Gastrocnemius medialis (tissue), 4 donors: ENCODE measurements around the gene VSIG2. TPM values are rescaled to one million over a fixed set of nuclear protein-coding genes. Genes with fewer than 3 reads are reported as not detected.

Source experiments
- ATAC-seq, 2 donors: fragments of 150-250 bp; one replicate each; pipeline ENCODE4 v1.9.1; 2016
- DNase-seq, 2 donors: peaks; one replicate each; pipeline ENCODE4 v3.0.0-alpha.2; 2019
- H3K27ac ChIP-seq, 4 donors: fragments of 200-600 bp; sonication (generic); 1 replicate in 1 of 4; 2 replicates in 3 of 4; pipeline ENCODE4 v1.5.1; 2016 to 2018; ENCODE audit warnings: mild to moderate bottlenecking in 2 of 4, moderate library complexity in 1 of 4
- H3K27me3 ChIP-seq, 3 donors: fragments of 200-600 bp; sonication (generic) in 2 of 3; 1 replicate in 1 of 3; 2 replicates in 2 of 3; pipeline versions ENCODE4 v1.5.1 to v1.6.0; 2016 to 2019; ENCODE audit warnings: mild to moderate bottlenecking in 1 of 3, moderate library complexity in 1 of 3
- H3K36me3 ChIP-seq, 2 donors: fragments of 200-600 bp; sonication (generic) in 1 of 2; one replicate each; pipeline ENCODE4 v1.5.1; 2017 to 2018
- H3K4me1 ChIP-seq, 2 donors: fragments of 200-600 bp; sonication (generic) in 1 of 2; one replicate each; pipeline ENCODE4 v1.5.1; 2016 to 2017; ENCODE audit warnings: mild to moderate bottlenecking in 2 of 2
- H3K4me3 ChIP-seq, 4 donors: fragments of 200-600 bp; sonication (generic) in 3 of 4; 1 replicate in 1 of 4; 2 replicates in 3 of 4; pipeline ENCODE4 v1.5.1; 2016 to 2019; ENCODE audit warnings: mild to moderate bottlenecking in 2 of 4
- H3K9me3 ChIP-seq, 3 donors: fragments of 200-600 bp; sonication (generic) in 2 of 3; 1 replicate in 1 of 3; 2 replicates in 2 of 3; pipeline ENCODE4 v1.5.1; 2016 to 2019
- CTCF ChIP-seq, 5 experiments: fragments of 450-650 bp in 3 of 5; fragments of 200-600 bp in 2 of 5; sonication (generic) in 2 of 5; IDR thresholded peaks in 4 of 5; conservative IDR thresholded peaks in 1 of 5; 1 replicate in 4 of 5; 2 replicates in 1 of 5; pipeline ENCODE4 v1.5.1; 2016 to 2019; ENCODE audit warnings: antibody characterized with exemption in 5 of 5, mild to moderate bottlenecking in 3 of 5, moderate library complexity in 3 of 5
- POLR2A ChIP-seq, 2 donors: fragments of 450-650 bp; IDR thresholded peaks; one replicate each; pipeline ENCODE4 v1.6.1; 2017; ENCODE audit warnings: antibody characterized with exemption in 2 of 2, mild to moderate bottlenecking in 2 of 2, moderate library complexity in 2 of 2
- in situ Hi-C, 4 donors: fragments of 200-750 bp; cut with MboI; loops; one replicate each; pipeline versions ENCODE4 v1.15.0 to v1.8.0; 2017; ENCODE audit warnings: low sequenced_read_pairs in 4 of 4
- intact Hi-C: fragments of 100-400 bp; cut with DNase I; formaldehyde crosslinking; loops from one replicate; pipeline ENCODE4 v1.15.1; 2023; ENCODE audit warnings: low total_unique reads
- total RNA-seq, 4 donors: library from RNA; depleted of rRNA; stranded (reverse); fragments of >200 nt; gene quantifications; one replicate each; pipeline versions ENCODE4 v1.1.0 to v1.2.3, GENCODE V29; 2016

VSIG2 gene
- total RNA-seq, 4 donors from 2014 or later: 0.29 to 0.46 TPM; not detected in 2

- in situ Hi-C loops: no loop called here
- H3K27ac ChIP-seq: peak overlapping the region; percentile 25 to 70 (median 64)
- no peak for DNase-seq
- H3K27me3 ChIP-seq: peaks cover 34 to 72% (median 61%) of the 10 kb centered on the region in 3 donors
- H3K9me3 ChIP-seq: no peaks in the 10 kb centered on the region
- TF ChIP-seq CTCF (IDR thresholded peaks at IDR 0.05 in 4 of 5, conservative IDR thresholded peaks at IDR 0.05 in 1 of 5) (no peak), POLR2A (IDR thresholded peaks at IDR 0.05) (no peak)
- intact Hi-C loops: loop anchor here (2.0 to 5.0 kb wide), 2 partner anchors 17 to 74 kb away; partner anchors contain the start of genes ESAM, SIAE and SPA17
- peaks cover 0 to 12% of the 10 kb centered on the region in 2 donors for H3K4me1 ChIP-seq
- peak overlapping the region; percentile 53 to 73 (median 65) for H3K4me3 ChIP-seq
- ATAC-seq: no peak
- no peaks in the 10 kb centered on the region for H3K36me3 ChIP-seq
Measured at GRCh38 chr11:124745835-124746620, 6.0 kb downstream of the VSIG2 start.

- Histone ChIP-seq H3K9me3 (no peaks in the 10 kb centered on the region), H3K36me3 (no peaks in the 10 kb centered on the region), H3K4me3 (peak overlapping the region in 1 of 4 donors; percentile 73), H3K4me1 (peaks cover 0 to 15% of the 10 kb centered on the region in 2 donors), H3K27ac (no peak overlapping the region), H3K27me3 (peaks cover 32 to 72% (median 65%) of the 10 kb centered on the region in 3 donors)
- no peak for DNase-seq
- ATAC-seq: no peak
- TF ChIP-seq POLR2A (IDR thresholded peaks at IDR 0.05): no peak
- no peak for TF ChIP-seq CTCF (IDR thresholded peaks at IDR 0.05 in 4 of 5, conservative IDR thresholded peaks at IDR 0.05 in 1 of 5)
- intact Hi-C loops (loop anchor here (5.0 kb wide), 1 partner anchor 73 kb away; the partner anchor contains the start of genes SIAE and SPA17), in situ Hi-C loops (no loop called here)
Measured at GRCh38 chr11:124745270-124745834, 6.7 kb downstream of the VSIG2 start.

GRCh38 chr11:124743050-124743449, 9.0 kb downstream of the VSIG2 start:
- no peak for ATAC-seq
- H3K27me3 ChIP-seq: peaks cover 23 to 75% (median 59%) of the 10 kb centered on the region in 3 donors

GRCh38 chr11:124742555-124742954, 9.5 kb downstream of the VSIG2 start:
- Histone ChIP-seq H3K36me3 (no peaks in the 10 kb centered on the region), H3K27ac (no peak overlapping the region), H3K4me1 (peaks cover 3 to 25% of the 10 kb centered on the region in 2 donors), H3K27me3 (peaks cover 23 to 72% (median 61%) of the 10 kb centered on the region in 3 donors), H3K4me3 (no peak overlapping the region), H3K9me3 (no peaks in the 10 kb centered on the region)
- TF ChIP-seq POLR2A (IDR thresholded peaks at IDR 0.05) (no peak), CTCF (IDR thresholded peaks at IDR 0.05 in 4 of 5, conservative IDR thresholded peaks at IDR 0.05 in 1 of 5) (no peak)
- ATAC-seq (no peak), DNase-seq (no peak)
- intact Hi-C loops (no loop called here), in situ Hi-C loops (no loop called here)

More at GRCh38 chr11:124743050-124743449, 9.0 kb downstream of the VSIG2 start:
- H3K4me1 ChIP-seq: peaks cover 3 to 25% of the 10 kb centered on the region in 2 donors
- H3K4me3 ChIP-seq: no peak overlapping the region
- TF ChIP-seq CTCF (IDR thresholded peaks at IDR 0.05 in 4 of 5, conservative IDR thresholded peaks at IDR 0.05 in 1 of 5) (no peak), POLR2A (IDR thresholded peaks at IDR 0.05) (no peak)
- intact Hi-C loops (no loop called here), in situ Hi-C loops (no loop called here)
- no peak overlapping the region for H3K27ac ChIP-seq
- no peaks in the 10 kb centered on the region for H3K9me3 ChIP-seq
- no peak for DNase-seq
- H3K36me3 ChIP-seq: no peaks in the 10 kb centered on the region
